HepG2 (cell line): ENCODE results near the gene NAIF1. TPM values are rescaled to one million over a fixed set of nuclear protein-coding genes. Genes with fewer than 3 reads are reported as not detected.

ENCODE experiments used
- ARID5B ChIP-seq: IDR thresholded peaks from 2 replicates; pipeline ENCODE4 v1.4.0; 2020; ENCODE audit warnings: mild to moderate bottlenecking, missing genetic modification reagents
- FOSL2 ChIP-seq: sonication (generic); formaldehyde crosslinking; IDR thresholded peaks from 2 replicates; pipeline ENCODE4 v1.4.0; 2020; ENCODE audit warnings: missing genetic modification reagents
- SAP130 ChIP-seq: IDR thresholded peaks from 2 replicates; pipeline ENCODE4 v1.6.1; 2016; ENCODE audit warnings: low read depth
- TFAP4 ChIP-seq: sonication (generic); IDR thresholded peaks from 2 replicates; pipeline ENCODE4 v1.6.1; 2016; ENCODE audit warnings: low read depth, borderline replicate concordance
- ZFP37 ChIP-seq: sonication (generic); formaldehyde crosslinking; IDR thresholded peaks from 2 replicates; pipeline ENCODE4 v1.4.0; 2020; ENCODE audit warnings: missing genetic modification reagents, borderline replicate concordance
- ZNF225 ChIP-seq: sonication (generic); formaldehyde crosslinking; IDR thresholded peaks from 2 replicates; pipeline ENCODE4 v1.4.0; 2020; ENCODE audit warnings: mild to moderate bottlenecking, missing genetic modification reagents
- ZNF281 ChIP-seq: sonication (generic); formaldehyde crosslinking; IDR thresholded peaks from 2 replicates; pipeline ENCODE4 v1.4.0; 2020; ENCODE audit warnings: missing genetic modification reagents, borderline replicate concordance
- ZNF33A ChIP-seq: sonication (generic); formaldehyde crosslinking; IDR thresholded peaks from 2 replicates; pipeline ENCODE4 v1.5.1; 2020; ENCODE audit warnings: missing genetic modification reagents, mild to moderate bottlenecking, moderate library complexity, borderline replicate concordance
- ZSCAN31 ChIP-seq: sonication (generic); formaldehyde crosslinking; IDR thresholded peaks from 2 replicates; pipeline ENCODE4 v1.5.0; 2020; ENCODE audit warnings: low read depth, mild to moderate bottlenecking, missing genetic modification reagents
- polyA plus RNA-seq, 8 experiments: library from polyadenylated mRNA; depleted of rRNA in 3 of 8; stranded (reverse) in 7 of 8; unstranded in 1 of 8; fragments of >200 nt; fragmentation: Illumina TruSeq in 4 of 8; extraction: Trizol in 4 of 8; gene quantifications; 2 replicates each; pipeline versions ENCODE4 v1.2.1 to v1.2.3, GENCODE V29; 2011 to 2016; ENCODE audit warnings: low read depth in 4 of 8, missing spikeins in 1 of 8, mixed read lengths in 1 of 8; ENCODE audit not compliant: insufficient read depth in 1 of 8
- total RNA-seq, 5 experiments: library from RNA; depleted of rRNA; stranded (reverse); fragments of >200 nt; fragmentation: Illumina TruSeq; extraction: Trizol; gene quantifications; 2 replicates each; pipeline ENCODE4 v1.2.3, GENCODE V29; 2016; ENCODE audit warnings: low read depth in 1 of 5
- TF ChIP-seq, protein P1 (sequence below), 2 experiments: fragments of 450-650 bp in 1 of 2; sonication (generic) in 1 of 2; formaldehyde crosslinking in 1 of 2; IDR thresholded peaks; 2 replicates each; pipeline versions ENCODE4 v1.6.1 to v1.8.0; 2016 to 2022; ENCODE audit warnings: antibody characterized with exemption in 1 of 2, mild to moderate bottlenecking in 1 of 2, missing genetic modification reagents in 1 of 2

NAIF1 gene
- total and polyA plus RNA-seq, 2 of the 13 experiments (the other 11 are each of a cell fraction or from before 2014, with no cell fraction given), result 6.0 to 6.9 TPM

GRCh38 chr9:128051932-128052709, 15.0 kb downstream of the NAIF1 start (continued):
- peak; percentile 78; the same call in 1 of the 2 replicates for TF ChIP-seq TFAP4
- peak; percentile 49; the same call in 1 of the 2 replicates for TF ChIP-seq ARID5B (CRISPR knock-in tag)
- TF ChIP-seq, protein P1, sequence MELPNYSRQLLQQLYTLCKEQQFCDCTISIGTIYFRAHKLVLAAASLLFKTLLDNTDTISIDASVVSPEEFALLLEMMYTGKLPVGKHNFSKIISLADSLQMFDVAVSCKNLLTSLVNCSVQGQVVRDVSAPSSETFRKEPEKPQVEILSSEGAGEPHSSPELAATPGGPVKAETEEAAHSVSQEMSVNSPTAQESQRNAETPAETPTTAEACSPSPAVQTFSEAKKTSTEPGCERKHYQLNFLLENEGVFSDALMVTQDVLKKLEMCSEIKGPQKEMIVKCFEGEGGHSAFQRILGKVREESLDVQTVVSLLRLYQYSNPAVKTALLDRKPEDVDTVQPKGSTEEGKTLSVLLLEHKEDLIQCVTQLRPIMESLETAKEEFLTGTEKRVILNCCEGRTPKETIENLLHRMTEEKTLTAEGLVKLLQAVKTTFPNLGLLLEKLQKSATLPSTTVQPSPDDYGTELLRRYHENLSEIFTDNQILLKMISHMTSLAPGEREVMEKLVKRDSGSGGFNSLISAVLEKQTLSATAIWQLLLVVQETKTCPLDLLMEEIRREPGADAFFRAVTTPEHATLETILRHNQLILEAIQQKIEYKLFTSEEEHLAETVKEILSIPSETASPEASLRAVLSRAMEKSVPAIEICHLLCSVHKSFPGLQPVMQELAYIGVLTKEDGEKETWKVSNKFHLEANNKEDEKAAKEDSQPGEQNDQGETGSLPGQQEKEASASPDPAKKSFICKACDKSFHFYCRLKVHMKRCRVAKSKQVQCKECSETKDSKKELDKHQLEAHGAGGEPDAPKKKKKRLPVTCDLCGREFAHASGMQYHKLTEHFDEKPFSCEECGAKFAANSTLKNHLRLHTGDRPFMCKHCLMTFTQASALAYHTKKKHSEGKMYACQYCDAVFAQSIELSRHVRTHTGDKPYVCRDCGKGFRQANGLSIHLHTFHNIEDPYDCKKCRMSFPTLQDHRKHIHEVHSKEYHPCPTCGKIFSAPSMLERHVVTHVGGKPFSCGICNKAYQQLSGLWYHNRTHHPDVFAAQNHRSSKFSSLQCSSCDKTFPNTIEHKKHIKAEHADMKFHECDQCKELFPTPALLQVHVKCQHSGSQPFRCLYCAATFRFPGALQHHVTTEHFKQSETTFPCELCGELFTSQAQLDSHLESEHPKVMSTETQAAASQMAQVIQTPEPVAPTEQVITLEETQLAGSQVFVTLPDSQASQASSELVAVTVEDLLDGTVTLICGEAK (IDR thresholded peaks at IDR 0.05), result no peak
- TF ChIP-seq, protein P1 (CRISPR knock-in tag; IDR thresholded peaks at IDR 0.05), result peak; percentile 12; the same call in 1 of the 2 replicates
- peak; percentile 91 for TF ChIP-seq FOSL2 (CRISPR knock-in tag)
- TF ChIP-seq ZNF281, result no peak
- TF ChIP-seq ZFP37, result no peak
- TF ChIP-seq ZNF33A (CRISPR knock-in tag), result peak; percentile 66; the same call in 1 of the 2 replicates
- TF ChIP-seq ZSCAN31, result 0 out of 2 replicates have a peak, but pooled peaks have one; percentile 40
- peak; percentile 68 for TF ChIP-seq SAP130 (CRISPR knock-in tag)
- TF ChIP-seq ZNF225 (CRISPR knock-in tag), result no peak
